Measurements from ENCODE around the gene SCN1A.
"Not testable (repeated sequence)": the region's sequence is repeated elsewhere in the genome, so short reads cannot be mapped to it uniquely, and the experiment has no call there.

Gene SCN1A

GRCh38 chr2:166135152-166135848 lies 7.5 kb upstream of the SCN1A start:
- no peak for DNase-seq (ENCODE audit: low read depth in 2 of 2)

- no peak for DNase-seq (ENCODE audit: low read depth in 2 of 2)
These were observed 6.7 kb upstream of the SCN1A start for GRCh38 chr2:166134252-166135151.

DNA sequence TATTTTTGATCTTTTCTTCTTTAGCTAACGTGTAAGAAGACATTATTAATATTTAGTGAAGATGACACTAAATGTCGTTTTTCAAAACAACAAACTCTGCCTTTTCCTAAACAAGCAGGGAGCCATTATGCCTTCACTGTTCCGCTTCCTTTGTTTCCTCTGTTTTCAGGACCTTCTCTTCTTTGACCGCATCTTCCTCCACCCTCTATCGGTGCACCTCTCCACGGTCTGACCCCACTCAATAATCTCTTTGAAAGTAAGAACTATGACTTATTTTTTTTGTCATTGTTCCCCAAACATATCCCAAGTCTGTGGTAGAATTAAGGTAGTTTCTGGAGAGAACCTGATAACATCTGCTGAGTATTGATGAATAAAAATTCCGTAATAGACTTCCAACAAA lies 5.8 kb upstream of the SCN1A start:
- no peak for DNase-seq (ENCODE audit: low read depth in 2 of 2)

DNA sequence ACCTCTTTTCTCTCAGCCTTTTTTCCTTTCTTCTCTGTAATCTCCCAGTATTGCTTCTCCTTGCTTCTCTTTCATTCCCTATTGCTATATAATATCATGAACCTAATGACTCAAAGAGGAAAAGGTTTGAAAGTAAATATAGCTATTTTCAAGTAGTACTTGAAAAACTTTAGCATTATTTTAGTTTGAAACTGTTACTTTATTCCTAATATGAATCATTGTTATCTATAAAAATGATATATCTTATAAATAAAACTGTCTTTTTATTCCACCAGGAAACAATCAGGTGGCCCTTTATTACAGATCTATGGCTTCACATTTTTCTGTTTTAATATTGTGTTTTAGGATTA lies 311 bp upstream of the SCN1A start:
- DNase-seq (ENCODE audit: low read depth in 2 of 2), result no peak

- no peak for DNase-seq (ENCODE audit: low read depth in 2 of 2)
These were observed 1.7 kb downstream of the SCN1A start for GRCh38 chr2:166126007-166126639.

DNA sequence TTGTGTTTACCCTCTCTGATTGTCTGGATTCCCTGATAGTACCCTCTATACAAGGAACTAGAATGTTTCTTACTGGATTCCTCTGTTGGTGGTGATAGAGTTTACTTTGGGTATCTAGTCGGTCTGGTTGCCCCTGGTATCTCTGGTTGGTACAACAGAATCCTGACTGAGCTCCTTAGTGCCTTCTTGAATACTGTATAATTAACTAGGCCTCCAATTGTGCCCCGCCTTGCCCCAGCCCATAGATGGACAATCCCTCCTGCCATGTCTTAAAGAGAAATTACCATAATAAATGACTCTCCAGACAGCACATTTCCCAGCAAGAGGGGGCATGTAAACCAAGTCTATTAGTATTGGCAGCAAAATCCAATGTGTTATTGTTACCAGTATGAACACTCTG lies 2.3 kb downstream of the SCN1A start:
- no peak for DNase-seq (ENCODE audit: low read depth in 2 of 2)

GRCh38 chr2:166118180-166118579 lies 9.6 kb downstream of the SCN1A start:
- DNase-seq (ENCODE audit: low read depth in 2 of 2), result no peak

- no peak for DNase-seq (ENCODE audit: low read depth in 2 of 2)
These were observed 10.3 kb downstream of the SCN1A start for GRCh38 chr2:166117491-166117890.

DNA sequence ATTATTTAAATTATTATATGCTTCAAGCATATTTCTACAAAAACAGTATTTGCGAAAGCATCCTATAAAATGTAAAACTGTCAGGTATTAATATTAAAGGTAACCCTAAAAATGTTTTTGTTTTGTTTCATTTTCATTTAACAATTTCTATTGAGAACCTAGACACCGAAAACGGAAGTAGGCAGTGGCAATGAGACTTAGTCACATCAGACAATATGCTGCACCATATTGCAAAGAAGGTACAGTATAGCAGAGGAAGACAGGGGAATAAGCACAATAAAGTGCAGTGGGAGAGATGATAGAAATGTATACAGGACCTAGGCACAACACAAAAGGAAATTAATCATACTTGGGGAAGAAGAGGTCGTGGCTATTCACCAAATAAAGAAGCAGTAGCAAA lies 12.2 kb downstream of the SCN1A start:
- DNase-seq (ENCODE audit: low read depth in 2 of 2), result no peak

DNA sequence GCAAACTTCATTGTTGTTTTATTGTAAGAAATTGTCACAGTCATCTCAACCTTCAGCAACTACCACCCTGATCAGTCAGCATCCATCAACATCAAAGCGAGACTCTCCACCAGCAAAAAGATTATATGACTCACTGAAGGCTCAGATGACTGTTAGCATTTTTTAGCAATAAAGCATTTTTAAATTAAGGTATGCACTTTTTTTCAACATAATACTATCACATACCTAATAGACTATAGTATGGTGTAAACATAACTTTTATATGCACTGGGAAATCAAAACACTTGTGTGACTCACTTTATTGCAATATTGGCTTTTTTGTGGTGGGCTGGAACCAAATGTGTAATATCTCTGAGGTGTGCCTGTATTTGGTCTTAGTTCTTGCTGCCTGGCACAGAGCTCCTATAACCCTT lies 15.6 kb downstream of the SCN1A start:
- DNase-seq (ENCODE audit: low read depth in 2 of 2), result no peak

- DNase-seq (ENCODE audit: low read depth in 2 of 2), result peak in 1 of 2 donors; percentile 0
These were observed 21.3 kb downstream of the SCN1A start for GRCh38 chr2:166106431-166107015.

DNA sequence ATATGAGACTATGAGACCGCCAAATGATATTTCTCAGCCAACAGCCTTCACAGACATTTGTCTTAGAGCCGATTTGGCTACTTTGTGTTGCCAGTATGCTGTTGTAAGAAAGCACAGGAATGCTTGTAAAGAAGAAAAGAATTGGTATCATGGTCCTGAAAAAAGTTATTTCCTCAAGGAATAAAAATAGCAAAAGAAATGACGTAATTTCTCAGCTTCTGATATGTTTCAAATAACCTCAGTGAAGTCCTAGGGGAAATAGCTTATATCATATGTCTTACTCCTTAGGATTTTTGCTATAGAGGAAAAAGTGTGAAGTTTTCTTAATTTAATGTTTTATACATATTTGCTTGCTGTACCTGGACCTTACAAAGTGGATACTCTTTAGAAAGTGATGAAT lies 23.0 kb downstream of the SCN1A start:
- no peak for DNase-seq (ENCODE audit: low read depth in 2 of 2)

DNA sequence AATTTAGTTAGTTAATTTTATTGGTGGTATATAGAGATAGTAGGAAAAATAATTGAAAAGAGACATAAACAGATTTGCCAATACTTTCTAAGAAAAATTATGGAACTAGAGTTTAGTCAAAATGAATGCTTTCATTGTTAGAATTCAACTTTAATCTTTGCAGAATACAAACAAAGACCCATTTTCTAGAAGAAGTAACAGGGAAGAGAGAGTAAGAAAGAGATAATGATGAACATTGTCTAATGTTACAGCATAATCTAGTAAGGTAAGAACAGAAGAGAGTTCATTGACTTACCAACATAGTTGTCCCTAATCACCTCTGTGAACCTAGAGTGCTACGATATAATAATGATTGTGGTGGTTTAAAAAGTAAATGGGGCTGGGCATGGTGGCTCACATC lies 23.7 kb downstream of the SCN1A start:
- DNase-seq (ENCODE audit: low read depth in 2 of 2), result no peak

- DNase-seq (ENCODE audit: low read depth in 2 of 2), result not testable (repeated sequence)
These were observed 24.5 kb downstream of the SCN1A start for GRCh38 chr2:166103277-166103676.

DNA sequence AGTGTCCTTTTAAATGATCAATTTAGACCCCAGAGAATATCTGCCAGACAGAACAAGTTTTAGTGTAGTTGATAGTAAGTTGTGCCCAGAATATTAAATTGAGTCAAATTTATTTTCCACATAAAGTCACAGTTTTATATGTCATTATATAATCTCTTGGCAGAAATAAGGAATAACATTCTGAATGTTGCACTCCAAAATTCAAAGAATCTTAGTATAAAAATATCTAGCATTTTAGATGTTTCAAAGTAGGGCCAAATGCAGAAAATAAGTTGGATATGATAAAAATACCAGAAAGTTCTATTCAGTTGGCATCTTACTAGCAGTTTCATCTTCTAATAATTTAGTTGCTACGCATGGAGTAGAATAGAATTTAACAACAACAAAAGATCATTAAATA lies 33.5 kb downstream of the SCN1A start:
- no peak for DNase-seq (ENCODE audit: low read depth in 2 of 2)

GRCh38 chr2:166092889-166093288 lies 34.9 kb downstream of the SCN1A start:
- DNase-seq (ENCODE audit: low read depth in 2 of 2), result no peak

- DNase-seq (ENCODE audit: low read depth in 2 of 2), result no peak
These were observed 36.4 kb downstream of the SCN1A start for GRCh38 chr2:166091439-166091838.

DNA sequence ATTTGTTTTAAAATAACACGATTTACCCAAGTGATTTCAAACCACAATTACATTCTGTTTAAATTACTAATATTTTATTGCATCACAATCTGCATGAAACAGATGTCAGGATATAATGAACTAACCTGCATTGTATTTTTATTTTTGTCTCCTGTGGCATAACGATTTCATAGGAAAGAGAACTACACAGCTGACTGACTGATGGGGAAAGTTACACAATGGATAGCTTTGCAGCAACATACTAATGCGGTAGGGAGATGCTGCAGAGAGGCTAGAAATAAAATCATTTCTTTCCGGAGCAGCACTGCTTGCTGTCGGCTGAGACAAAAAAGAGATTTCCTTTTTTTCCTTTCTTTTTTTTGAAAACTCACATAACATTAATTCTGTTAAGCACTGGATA lies 36.9 kb downstream of the SCN1A start:
- DNase-seq (ENCODE audit: low read depth in 2 of 2), result no peak

DNA sequence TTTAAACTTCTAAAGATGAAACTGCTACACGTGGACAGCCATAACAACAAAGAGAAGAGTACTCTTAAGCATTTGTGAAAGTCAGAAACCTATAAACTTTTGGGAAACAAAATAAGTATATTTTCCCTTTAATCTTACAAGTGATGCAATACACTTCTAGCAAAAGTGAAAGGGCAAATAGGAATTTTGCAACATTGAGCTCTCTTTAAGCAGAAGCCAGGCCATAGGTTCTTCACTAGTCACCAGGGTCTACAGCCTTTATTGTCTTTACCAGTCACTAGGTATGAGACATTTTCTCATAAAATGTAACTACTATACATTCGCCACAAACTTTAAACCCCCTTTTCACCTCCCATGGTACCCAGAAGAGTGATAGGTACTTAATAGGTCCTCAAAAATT lies 37.5 kb downstream of the SCN1A start:
- DNase-seq (ENCODE audit: low read depth in 2 of 2), result no peak

- no peak for DNase-seq (ENCODE audit: low read depth in 2 of 2)
These were observed 39.2 kb downstream of the SCN1A start for GRCh38 chr2:166088634-166089033.

DNA sequence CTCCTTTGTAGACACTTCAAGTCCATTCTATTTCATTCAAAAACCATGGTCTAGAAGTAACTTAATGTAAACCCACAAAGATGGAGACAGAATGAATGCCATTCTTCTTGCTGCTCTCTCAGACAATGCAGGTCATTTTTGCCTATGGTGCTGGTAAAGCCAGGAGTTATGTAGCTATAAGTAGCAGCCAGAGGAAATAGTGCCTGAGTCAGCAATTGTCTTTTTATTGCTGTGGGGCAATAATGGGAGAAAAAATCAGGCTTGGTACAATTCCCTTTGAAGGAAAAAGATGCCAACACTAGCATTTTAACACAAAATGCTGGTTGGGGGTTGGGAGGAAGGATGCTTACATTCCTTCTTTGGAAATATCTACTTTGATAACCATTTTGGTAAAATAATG lies 43.5 kb downstream of the SCN1A start:
- DNase-seq (ENCODE audit: low read depth in 2 of 2), result no peak

DNA sequence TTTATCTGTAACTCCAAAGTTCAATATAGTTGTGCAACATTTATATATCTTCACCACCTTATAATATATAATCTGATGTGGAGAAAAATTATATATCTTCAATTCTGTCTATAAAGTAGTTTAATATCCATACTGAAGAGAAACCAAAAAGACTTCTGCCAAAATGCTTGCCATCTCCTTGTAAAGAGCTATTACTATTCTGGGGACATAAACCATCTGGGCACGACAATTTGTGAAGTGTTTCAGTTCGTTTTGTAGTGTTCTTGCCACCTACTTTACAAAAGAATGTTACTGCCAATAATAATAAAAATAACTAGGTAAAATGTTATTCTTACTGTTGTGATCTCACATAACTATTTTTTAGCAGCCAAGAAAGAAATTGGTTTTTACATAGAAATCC lies 45.1 kb downstream of the SCN1A start:
- no peak for DNase-seq (ENCODE audit: low read depth in 2 of 2)
